ENCODE results near the gene CTBP2. TPM values are rescaled to one million over a fixed set of nuclear protein-coding genes. Genes with fewer than 3 reads are reported as not detected.
A peak's percentile ranks its signal among the peaks of the same experiment; 100 is the strongest.

CTBP2 gene
- total and polyA plus RNA-seq, 10 of the 15 experiments (the other 5 are each of a cell fraction or from before 2014, with no cell fraction given), result 0.02 to 0.72 (median 0.06) TPM; not detected in 2

DNA sequence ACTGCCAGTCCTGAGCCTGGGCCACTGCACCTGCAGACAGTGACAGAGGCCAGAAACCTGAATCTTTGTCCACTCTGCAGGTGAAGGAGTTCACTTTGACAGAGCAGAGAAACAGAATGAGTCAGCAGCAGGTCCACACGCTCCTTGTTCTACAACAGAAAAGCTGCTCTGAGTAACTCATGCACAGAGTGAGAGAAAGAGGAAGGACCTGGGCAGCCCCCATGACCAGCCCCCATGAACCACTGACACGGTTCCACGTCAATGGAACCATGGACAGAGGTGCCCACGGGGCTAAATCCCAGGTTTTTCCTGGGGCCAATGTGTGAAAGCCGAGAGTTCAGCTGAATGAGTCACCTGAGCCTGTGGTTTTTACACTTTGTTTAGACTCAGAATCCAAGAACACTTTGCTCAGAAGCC lies 40.8 kb upstream of the CTBP2 start:
- no peaks in the 10 kb centered on the region for H3K79me2 ChIP-seq (ENCODE audit: control insufficient read depth, insufficient read depth, low read length)
- ChIA-PET RAD21 (ENCODE audit: unreplicated experiment) (no interaction called here), CTCF (no interaction called here), POLR2A (interaction anchor here (0.5 kb wide), 1 partner anchor 986 kb away, joined by 4 read pairs; no protein-coding TSS in a partner anchor), SMC1A (ENCODE audit: uncharacterized antibody, unreplicated experiment) (interaction anchor here (0.6 kb wide), 1 partner anchor 84 kb away, joined by 3 read pairs; no protein-coding TSS in a partner anchor)
- peak; percentile 17 for DNase-seq (ENCODE audit: low read depth, low spot score)
- no peak for FAIRE-seq
- peak; percentile 88 for ATAC-seq
- in situ Hi-C loops (cut with MboI) (no loop called here), intact Hi-C loops (cut with micrococcal nuclease; ENCODE audit: unreplicated experiment) (loop anchor here (5.0 kb wide), 1 partner anchor 134 kb away; no protein-coding TSS in a partner anchor)
- BruUV-seq (replicated peaks), result no TSS peak
- no peak overlapping the region for H3K27ac ChIP-seq (ENCODE audit: control insufficient read depth, insufficient read depth)
- 0% methylated on average over 5 of the region's 5 CpGs for WGBS (ENCODE audit: insufficient coverage, insufficient replicate concordance, low lambda C conversion rate, missing lambda C conversion rate)
- peak overlapping the region; percentile 66; the same call in 1 of the 2 replicates for H3K4me2 ChIP-seq (ENCODE audit: control insufficient read depth, insufficient read depth)
- H3K9me3 ChIP-seq (replicated peaks; ENCODE audit: control insufficient read depth, insufficient read depth, low read length), result no peaks in the 10 kb centered on the region
- H3K9ac ChIP-seq (ENCODE audit: control insufficient read depth, insufficient read depth, low read length), result no peak overlapping the region
- no peak overlapping the region for H2AFZ ChIP-seq (ENCODE audit: control insufficient read depth, low read depth, low read length)
- H3K27me3 ChIP-seq (replicated peaks in 1 of 2; ENCODE audit: control insufficient read depth in 2 of 2, insufficient read depth in 2 of 2, low read length in 1 of 2), result peaks cover 0 to 2% of the 10 kb centered on the region in 2 experiments; a peak in 1 of 4 replicates
- peaks cover 20% of the 10 kb centered on the region for H3K4me1 ChIP-seq (ENCODE audit: control insufficient read depth, insufficient read depth, low read length)
- H4K20me1 ChIP-seq (ENCODE audit: control insufficient read depth, insufficient read depth), result no peaks in the 10 kb centered on the region
- H3K4me3 ChIP-seq, result no peak overlapping the region
- H3K36me3 ChIP-seq (ENCODE audit: control insufficient read depth in 2 of 2, insufficient read depth in 2 of 2, low read length in 1 of 2), result no peaks in the 10 kb centered on the region
- TF ChIP-seq PAX5 (IDR thresholded peaks at IDR 0.05; ENCODE audit: borderline replicate concordance, low read depth, low read length), result peak; percentile 63; the same call in 1 of the 2 replicates
- TF ChIP-seq SUZ12 (IDR thresholded peaks at IDR 0.05; ENCODE audit: unreplicated experiment), result no peak
- TF ChIP-seq YY1 (IDR thresholded peaks at IDR 0.05; ENCODE audit: low read depth, low read length), result no peak
- no peak for TF ChIP-seq SPI1 (IDR thresholded peaks at IDR 0.05; ENCODE audit: borderline replicate concordance, insufficient read depth, low read depth, low read length)
- TF ChIP-seq CBX5 (IDR thresholded peaks at IDR 0.05; ENCODE audit: low read depth), result no peak
- TF ChIP-seq, protein P1, sequence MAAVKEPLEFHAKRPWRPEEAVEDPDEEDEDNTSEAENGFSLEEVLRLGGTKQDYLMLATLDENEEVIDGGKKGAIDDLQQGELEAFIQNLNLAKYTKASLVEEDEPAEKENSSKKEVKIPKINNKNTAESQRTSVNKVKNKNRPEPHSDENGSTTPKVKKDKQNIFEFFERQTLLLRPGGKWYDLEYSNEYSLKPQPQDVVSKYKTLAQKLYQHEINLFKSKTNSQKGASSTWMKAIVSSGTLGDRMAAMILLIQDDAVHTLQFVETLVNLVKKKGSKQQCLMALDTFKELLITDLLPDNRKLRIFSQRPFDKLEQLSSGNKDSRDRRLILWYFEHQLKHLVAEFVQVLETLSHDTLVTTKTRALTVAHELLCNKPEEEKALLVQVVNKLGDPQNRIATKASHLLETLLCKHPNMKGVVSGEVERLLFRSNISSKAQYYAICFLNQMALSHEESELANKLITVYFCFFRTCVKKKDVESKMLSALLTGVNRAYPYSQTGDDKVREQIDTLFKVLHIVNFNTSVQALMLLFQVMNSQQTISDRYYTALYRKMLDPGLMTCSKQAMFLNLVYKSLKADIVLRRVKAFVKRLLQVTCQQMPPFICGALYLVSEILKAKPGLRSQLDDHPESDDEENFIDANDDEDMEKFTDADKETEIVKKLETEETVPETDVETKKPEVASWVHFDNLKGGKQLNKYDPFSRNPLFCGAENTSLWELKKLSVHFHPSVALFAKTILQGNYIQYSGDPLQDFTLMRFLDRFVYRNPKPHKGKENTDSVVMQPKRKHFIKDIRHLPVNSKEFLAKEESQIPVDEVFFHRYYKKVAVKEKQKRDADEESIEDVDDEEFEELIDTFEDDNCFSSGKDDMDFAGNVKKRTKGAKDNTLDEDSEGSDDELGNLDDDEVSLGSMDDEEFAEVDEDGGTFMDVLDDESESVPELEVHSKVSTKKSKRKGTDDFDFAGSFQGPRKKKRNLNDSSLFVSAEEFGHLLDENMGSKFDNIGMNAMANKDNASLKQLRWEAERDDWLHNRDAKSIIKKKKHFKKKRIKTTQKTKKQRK (IDR thresholded peaks at IDR 0.05; ENCODE audit: low read depth, low read length), result no peak
- peak; percentile 87 for TF ChIP-seq TCF12 (IDR thresholded peaks at IDR 0.05; ENCODE audit: low read depth, low read length)
- no peak for TF ChIP-seq MYC (IDR thresholded peaks at IDR 0.05; ENCODE audit: insufficient read depth, insufficient read length, insufficient replicate concordance, low read length, severe bottlenecking)
- TF ChIP-seq EGR1 (IDR thresholded peaks at IDR 0.05; ENCODE audit: borderline replicate concordance in 1 of 2, low read depth in 2 of 2, low read length in 2 of 2), result no peak
- TF ChIP-seq CREB1 (IDR thresholded peaks at IDR 0.05; ENCODE audit: low read depth), result peak; percentile 47; the same call in 1 of the 2 replicates
- TF ChIP-seq KDM1A (IDR thresholded peaks at IDR 0.05; ENCODE audit: borderline replicate concordance), result no peak
- TF ChIP-seq, protein P2, sequence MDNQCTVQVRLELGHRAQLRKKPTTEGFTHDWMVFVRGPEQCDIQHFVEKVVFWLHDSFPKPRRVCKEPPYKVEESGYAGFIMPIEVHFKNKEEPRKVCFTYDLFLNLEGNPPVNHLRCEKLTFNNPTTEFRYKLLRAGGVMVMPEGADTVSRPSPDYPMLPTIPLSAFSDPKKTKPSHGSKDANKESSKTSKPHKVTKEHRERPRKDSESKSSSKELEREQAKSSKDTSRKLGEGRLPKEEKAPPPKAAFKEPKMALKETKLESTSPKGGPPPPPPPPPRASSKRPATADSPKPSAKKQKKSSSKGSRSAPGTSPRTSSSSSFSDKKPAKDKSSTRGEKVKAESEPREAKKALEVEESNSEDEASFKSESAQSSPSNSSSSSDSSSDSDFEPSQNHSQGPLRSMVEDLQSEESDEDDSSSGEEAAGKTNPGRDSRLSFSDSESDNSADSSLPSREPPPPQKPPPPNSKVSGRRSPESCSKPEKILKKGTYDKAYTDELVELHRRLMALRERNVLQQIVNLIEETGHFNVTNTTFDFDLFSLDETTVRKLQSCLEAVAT (IDR thresholded peaks at IDR 0.05), result no peak
- no peak for TF ChIP-seq MYB (IDR thresholded peaks at IDR 0.05; ENCODE audit: borderline replicate concordance, low read depth, low read length)
- TF ChIP-seq TBL1XR1 (IDR thresholded peaks at IDR 0.05; ENCODE audit: low read depth, low read length), result no peak
- TF ChIP-seq PRDM15 (CRISPR knock-in tag; IDR thresholded peaks at IDR 0.05), result no peak
- no peak for TF ChIP-seq FOXM1 (IDR thresholded peaks at IDR 0.05; ENCODE audit: low read depth, low read length)

Measured in GM12878 (cell line).